Fibroblast of peridontal ligament (primary cell): ENCODE measurements around the gene CDHR3.

Experiments used
- DNase-seq: peaks from one replicate; pipeline ENCODE4 v3.0.0-alpha.2; 2010; ENCODE audit errors: extremely low read depth

Gene CDHR3

DNA sequence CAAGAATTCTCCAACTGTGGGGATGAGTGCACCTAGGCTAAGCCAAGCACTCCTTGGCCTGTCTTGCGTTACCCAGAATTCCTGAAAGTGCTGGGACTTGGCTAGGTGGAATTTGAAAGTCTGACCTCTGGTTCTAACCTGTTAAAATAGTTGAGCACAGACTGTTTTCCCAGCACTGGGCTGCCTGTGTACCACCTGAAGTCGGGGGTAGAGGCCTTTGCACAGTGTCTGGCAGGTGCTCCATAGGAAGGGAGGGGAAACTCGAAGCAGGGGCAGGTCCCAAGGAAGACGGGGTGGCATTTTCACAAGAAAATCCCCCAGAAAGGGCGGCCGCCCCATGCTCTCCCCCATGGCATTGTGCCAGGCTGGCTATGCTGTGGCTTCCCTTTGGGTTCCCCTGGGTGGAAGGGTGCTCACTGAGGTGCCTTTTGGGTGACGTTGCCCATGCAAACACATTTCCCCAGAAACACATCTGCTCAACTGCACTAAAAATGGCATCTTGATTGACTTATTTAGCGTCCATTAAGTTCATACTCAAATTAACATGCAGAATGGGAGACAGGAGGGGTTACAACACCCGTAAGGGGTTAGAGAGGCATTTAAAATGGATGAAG, 86.2 kb downstream of the CDHR3 start:
- no peak for DNase-seq

DNA sequence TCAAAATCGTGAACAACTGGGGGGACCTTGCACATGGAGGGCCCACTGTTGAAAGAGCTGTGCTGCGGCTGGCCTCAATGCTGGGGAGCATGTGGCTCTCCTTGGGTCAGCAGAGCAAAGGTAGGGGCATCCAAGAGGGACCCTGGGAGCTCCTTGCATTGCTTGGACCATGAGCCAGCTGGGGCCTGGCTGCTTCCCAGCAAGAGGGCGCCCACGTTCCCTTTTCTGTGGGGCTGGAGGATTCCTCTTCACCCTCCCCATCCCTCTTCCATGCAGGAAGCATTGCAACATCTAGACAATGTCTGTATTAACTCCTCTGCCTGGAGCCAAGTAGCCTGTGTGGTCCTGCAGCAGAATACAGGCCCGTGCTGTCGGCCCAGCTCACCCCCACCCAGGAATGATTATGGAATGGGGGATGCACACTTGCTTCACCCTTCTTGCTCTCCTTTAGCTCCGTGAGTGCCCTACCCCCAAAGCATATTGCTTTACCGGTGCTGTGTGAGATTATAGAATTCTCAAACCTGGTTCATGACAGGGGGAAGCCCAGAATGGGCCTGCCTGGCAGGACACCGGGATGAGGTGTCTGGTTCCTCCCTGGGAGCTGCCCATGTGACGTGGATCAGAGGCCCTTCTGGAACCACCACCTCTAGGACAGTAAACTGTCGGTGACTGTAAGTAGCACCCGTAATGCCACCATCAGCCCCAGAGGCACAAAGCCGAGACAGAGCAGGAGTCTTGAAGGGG, 87.1 kb downstream of the CDHR3 start:
- DNase-seq, result peak; percentile 56

DNA sequence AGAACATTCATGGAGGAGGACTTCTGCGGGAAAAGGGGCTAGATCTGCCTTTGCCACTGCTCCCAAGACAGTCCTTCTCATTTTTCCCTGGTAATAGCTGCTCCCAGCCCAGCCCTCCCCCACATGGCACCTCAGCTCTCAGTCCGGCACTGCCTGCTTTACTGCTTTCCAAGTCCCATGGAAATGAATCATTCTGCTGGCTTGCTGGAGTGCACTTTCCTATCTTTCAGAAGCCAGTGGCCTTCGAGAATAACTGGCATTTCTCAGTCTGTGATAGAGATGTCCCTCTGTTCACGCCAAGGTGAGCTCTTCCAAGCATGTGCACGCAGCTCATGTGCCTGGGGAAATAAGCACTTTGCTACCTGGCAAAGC, 87.7 kb downstream of the CDHR3 start:
- peak; percentile 66 for DNase-seq

DNA sequence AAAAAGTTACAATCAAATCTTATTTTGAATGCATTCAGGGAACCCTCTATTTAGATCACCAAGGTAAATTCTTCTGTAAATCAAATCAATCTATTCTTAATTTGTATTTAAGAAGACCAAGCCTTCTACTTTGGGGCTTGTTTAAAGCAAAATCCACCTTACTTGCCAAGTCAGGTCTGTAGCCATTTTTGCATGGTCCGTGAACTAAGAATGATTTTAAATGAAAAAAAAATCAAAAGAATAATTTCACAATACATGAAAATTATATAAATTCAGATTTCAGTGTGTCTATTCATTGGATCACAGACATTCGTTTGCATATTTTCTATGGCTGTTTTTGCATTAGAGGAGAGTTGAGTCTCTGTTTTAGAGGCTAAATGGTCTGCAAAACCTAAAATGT, 89.6 kb downstream of the CDHR3 start:
- DNase-seq, result no peak

DNA sequence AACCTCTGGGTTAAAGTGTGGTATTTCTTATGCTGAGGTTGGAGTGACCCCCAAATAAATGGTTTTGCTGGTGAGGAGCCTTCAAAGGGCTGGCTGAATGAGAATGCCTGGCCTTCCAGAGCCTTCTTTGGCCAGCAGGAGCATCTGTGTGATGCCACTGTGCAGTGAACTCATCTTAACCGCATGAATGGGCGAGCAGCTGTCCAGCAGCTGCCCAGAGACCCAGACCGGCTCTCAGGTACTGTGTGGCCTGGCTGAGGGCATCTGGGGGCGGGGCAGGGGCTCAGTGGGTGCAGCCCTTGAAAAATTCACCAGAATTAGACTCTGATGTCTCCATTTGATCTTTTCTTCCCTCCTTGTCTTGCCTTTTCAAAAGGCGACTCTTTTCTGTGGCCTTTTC, 90.0 kb downstream of the CDHR3 start:
- DNase-seq, result no peak

DNA sequence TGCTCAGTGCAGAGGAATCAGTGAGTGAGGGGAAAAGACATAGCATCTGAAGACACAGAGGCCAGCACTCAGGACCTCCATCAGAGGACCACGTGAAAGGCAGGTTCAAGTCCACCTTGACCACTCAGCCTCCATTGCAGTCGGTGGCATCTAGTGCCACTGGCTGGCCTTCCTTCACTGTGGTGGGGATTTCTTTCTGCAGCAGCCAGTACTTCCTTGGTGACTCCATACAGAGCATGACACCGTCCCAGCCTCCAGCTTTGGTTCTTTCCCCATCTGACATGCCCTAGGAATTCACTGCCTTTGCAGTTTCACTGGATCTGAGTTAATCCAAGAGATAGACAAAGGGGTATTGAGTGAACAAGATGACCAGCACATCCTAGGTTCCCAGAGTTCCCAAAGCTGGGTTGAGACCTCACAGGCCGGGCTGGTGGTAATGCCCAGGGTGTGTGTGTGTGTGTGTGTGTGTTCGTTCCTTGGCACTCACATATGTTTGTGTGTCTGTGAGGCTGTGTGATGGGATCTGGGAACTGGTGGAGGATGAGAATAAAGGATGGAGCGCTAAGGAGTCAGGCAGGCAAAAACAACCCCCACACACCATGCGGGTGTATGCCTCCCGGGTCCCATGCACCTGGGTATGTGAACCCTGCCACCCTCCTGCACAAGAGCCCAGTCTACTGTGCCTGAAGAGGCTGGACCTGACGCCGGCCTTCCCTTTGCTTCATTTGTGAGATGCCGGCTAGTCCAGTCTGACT, 91.3 kb downstream of the CDHR3 start:
- DNase-seq, result no peak

DNA sequence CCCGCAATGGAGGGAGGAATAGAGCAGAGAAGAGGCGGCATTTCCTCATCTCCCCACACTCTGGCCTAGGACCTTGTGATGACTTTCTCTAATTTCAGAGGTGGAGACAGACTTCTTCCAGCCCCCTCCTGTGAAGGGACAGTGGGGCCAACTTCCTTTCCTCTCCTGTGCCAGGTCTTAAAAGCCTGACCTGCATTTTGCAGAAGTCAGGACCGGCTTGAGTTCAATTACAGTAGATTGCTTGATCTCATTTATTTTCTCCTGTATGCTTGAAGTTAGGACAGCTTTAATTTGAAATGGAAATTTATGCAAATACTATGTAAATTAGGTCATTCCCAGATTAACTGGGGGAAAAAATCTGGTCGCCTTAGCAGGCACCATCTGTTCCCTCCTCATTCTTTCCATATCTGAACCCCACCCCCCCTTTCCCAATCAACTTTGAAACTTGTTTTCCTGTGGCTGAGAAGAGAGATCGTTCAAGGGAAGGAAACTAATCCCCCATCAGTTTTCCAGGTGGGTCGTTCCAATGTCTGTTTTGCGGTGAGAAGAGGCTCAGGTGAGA, 92.0 kb downstream of the CDHR3 start:
- no peak for DNase-seq

DNA sequence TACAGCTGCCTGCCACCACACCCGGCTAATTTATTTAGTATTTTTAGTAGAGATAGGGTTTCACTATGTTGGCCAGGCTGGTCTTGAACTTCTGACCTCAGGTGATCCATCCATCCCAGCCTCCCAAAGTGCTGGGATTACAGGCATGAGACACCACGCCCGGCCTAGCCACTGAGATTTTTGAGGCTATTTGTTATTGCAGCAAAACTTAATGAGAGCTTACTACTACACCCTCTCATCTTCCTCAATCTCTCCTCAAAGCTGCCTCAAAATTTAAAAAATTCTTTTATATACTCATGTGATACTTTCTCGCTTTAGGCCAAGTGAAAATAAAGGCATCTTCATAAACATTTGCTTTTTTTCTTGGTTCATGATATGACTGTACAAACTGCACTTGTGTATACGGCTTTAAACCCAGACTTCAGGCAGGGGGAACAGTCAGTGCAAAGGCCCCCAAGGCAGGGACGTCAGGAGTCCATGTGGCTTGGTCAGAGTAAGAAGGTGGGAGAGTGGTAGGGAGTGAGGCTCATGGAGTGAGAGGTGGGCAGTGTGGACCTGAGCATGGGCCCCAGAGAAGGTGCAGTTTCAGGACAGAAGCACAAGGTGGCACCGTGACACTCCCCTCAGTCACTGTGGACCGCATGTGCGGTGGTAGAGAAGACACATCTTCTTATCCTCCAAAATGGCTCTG, 93.6 kb downstream of the CDHR3 start:
- peak; percentile 73 for DNase-seq

DNA sequence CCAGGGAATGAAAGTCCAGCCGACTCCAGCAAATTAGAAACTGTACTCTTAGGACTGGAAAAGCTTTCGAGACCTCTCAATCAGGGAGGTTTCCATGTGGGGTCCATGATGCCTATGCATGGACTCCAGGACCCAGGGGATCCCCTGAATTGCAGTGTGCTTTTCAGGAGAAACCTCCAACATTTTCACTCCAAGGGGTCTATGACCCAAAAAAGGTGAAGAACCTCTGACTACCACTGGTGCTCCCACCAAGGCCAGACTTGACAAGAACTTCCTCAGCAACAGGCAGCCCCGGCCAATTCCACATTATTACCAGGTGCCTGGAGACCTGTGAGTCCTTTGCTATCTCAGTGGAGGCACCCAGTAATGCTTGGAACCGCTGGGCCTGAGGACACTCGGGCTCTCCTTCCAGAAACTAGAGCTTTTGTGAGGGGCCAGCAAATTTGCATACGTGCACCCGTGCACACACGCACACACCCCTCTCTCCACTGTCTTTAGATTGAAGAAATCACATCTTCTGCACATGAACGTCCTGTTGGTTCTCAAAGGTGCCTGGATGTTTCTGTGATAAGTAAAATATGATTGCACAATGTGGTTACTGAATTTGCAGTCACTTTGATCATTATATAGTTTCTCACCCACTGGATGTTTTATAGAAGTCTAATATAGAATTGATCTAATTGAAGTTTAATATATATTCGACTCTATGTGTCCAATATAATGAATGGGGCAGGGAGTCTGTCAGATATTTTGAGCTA, 94.3 kb downstream of the CDHR3 start:
- no peak for DNase-seq

DNA sequence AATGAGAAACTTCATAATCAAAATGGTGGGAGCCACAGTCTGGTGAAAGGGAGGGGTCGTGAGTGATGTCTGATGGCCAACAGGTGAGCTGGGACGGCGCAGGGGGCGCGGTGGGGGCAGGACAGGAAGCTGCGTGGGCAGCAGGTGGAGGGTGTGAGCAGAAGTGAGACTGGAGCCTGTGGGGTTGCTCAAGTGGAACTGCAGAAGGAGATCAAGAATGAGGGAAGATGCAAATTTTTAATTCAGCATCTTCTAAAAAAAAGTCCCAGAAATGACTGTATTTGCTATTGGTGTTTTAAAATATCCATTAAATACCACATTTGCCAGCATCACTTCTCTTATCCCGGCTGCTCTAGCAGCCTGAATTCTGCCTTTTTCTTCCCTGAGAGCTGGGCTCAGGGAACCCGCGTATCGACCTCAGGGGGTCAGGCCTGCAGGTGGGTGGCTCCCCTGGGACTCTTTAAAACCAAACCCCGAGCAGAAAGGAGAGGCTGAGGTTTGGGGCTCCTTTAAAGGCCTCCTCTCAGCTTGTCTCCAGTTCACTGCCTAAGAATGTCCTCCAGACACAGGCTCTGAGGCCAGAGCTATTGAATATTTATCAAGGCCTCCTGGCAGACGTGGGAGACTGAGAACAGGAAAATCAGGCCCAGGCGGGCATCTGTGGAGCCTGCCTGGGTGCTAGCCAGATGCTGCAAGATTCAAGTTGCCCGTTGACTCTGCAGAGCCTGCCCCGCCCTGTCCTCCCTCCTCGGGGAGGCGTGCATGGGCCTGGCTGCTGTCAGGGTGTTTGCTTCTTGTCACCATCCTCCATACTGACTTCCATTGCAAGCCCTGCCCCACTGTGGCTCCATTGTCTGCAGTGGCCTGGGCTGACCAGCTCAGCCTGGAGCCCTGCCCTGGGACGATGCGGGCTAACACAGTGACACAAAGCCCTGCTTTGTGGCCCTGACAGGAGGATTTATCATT, 95.2 kb downstream of the CDHR3 start:
- DNase-seq, result no peak

DNA sequence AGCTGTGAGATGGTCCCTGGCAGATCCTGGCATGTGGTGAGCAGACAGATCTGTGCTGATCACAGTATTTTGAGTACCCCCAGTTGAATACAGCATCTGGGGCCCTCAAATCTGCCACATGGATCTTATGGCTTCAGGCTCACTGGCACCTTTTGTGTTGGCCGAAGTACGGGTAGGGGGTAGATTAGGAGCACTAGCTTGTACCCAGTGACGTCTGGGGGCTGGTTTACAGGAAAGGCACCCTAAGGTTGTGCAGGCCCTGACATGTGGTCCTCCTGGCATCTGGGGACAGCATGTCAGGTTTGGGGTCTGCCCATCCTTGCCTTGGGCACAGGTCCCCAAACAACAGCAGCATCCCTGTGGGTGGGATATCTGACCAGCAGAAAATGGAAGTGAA, 95.9 kb downstream of the CDHR3 start:
- no peak for DNase-seq

DNA sequence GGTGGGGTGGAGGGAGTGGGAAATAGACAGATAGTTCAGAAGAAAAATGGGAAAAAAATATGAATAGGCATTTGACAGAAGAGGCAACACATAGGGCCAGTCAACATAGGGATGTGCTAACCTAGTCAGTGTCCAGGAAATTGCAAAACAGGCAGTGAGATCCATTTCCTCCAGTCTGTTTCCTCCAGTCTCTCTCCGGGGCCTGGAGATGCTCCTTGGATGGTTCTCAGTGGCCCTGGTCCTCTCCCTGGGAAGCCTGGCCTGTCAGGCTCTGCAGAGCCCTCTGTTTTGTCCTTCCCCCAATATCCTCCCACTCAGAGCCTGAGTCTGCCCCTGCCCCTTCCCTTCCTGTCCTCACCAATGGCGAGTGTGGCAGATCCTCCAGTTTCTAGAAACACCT, 96.5 kb downstream of the CDHR3 start:
- DNase-seq, result no peak

DNA sequence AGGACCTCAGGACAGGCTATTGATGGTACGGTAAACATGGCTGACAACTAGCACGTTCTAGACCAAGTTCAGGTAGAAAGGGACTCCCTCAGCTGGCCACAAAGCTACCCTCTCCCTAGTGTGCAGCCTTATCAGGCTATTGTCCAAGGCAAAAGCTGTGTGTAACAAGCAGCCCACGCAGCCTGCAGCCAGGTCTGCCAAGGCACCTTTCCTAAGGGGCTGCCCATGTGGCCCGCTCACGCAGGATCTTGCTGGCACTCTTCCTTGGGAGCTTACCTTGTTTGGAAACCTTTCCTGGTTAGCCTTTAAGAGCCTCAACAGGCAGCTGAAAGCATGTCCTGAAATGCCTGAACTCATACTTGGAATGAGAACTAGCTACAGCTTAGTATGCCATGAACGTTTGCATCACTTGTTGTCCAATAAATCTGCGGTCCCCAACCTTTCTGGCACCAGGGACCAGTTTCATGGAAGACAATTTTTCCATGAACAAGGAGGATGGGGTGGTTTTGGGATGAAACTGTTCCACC, 97.4 kb downstream of the CDHR3 start:
- no peak for DNase-seq

DNA sequence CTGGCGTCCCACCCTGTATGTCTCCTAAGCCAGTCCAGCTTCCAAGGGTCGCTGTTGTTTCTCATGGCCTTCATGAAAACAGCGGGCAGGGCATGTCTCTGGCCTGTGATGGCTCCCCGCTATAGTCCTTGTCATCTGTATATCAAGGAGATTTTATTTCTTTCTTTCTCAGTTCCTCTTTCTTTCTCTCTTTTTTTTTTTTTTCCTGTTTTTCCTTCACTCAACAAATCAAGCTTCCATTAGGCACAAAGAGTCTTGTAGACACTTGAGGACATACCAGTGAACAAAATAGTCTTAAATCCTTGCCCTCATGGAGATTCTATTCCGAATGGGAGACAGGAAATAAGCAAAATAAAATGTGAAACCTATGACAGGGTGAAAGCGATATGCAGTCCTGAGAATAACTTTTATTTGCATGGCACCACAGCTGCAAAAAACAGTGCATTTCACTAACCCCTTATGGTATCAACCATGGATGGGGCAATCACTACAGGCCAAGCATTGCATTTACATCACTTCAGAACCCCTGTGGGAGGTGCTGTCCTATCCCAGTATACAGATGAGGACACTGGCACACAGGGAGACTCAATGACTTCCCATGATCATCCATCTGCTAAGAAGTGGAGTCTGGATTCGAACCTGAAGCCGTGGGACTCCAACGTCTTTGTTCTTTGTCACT, 98.4 kb downstream of the CDHR3 start:
- no peak for DNase-seq

DNA sequence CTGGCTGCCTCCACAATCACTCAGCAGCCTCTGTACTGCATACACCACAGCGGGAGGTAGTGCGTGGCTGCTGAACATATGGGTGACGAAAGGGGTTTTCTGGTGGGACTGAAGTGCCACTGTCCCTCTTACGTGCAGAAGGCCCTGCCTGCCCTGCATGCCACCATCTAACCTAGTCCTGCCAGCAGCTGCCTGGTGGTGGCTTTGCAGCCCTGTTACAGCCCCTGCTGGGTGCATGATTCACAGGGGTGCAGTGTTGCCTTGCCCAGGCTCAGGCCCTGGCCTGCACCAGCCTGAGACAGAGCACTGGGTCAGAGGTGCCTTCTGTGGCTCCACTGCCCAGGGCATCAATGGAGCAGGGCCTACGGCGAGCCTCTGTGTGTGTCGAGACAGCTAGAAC, 98.9 kb downstream of the CDHR3 start:
- DNase-seq, result no peak

DNA sequence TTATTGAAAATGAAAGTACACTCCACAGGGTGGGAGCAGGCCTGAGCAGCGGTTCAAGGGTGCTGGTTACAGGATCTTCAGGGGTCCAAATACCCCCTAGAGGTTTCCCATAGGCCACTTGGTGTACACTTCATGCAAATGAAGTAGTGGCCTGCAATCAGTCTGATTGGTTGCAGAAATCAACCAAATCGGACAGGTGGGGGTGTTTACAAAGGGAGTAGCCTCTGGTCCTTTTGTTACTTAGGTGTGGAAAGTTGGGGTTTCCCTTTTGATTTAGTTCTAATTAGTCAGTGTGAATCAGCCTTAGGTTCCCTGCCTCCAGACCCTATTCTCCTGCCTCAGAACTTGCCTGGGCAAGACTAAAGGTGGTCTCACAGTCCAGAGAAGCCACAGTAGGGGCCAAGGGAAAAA, 99.5 kb downstream of the CDHR3 start:
- no peak for DNase-seq

DNA sequence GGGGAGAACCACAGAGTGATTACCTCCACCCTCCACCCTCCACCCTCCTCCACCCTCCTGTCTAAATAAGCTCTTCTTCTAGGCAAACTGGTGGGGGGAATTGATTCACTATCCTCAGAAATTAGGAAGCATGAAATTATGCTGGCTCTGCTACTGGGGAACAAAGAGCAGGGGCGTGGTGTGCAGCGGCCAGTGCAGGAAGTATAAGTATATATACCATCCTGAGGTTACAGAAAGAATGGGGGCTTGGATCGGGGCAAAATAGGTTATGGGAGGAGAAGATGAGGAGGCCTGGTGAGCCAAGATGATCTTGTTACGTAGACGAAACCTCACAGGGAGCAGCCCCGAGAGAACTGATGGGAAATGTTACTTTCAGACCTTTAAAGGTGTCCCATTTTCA, 100.0 kb downstream of the CDHR3 start:
- DNase-seq, result no peak

DNA sequence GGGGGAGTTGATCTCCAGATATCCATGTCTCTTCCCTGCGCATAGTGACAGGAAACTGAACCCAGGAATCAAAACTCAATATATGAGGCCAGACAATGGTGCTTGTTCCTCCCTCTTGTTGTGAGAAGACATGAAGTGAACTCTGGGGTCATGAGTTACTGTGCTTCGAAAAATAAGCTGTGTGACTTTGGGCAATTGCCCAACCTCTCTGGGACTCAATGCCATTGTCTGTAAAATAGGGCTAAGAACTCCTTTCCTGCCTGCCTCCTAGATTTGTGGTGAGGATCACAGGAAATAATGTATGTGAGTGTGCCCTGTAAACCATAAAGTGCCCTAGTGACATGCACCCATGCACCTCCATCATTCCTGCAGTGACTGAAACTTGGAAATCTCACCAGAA, 100.6 kb downstream of the CDHR3 start:
- DNase-seq, result no peak

DNA sequence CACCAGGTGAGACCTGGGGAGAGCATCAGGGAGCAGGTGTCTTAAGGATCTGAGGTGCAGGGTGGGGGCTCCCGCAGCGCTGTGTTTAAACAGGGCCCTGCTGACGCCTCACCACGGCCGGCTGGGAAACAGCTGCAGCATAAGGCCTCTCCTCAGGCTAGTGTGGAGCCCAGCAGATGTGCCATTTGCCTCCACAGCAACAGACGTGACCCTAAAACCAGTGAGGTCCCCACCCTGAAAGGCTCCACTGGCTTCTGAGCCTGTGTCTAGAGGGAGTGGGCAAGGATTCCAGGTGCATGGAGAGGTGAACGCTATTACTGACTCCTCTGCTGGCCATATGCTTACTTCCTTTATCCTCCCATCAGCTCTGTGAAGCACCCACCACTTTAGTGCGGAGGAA, 101.3 kb downstream of the CDHR3 start:
- DNase-seq, result no peak
